Immature natural killer cell (primary cell): ENCODE results near the gene SESN1. TPM values are rescaled to one million over a fixed set of nuclear protein-coding genes. Genes with fewer than 3 reads are reported as not detected.

Experiments
- DNase-seq, 3 donors: peaks; one replicate each; pipeline ENCODE4 v3.0.0; 2022; ENCODE audit warnings: mixed read lengths in 1 of 3
- H3K27ac Mint-ChIP-seq, 6 donors: one replicate each; pipeline ENCODE4 v1.8.0; 2020; ENCODE audit warnings: mixed read lengths in 6 of 6, mild to moderate bottlenecking in 5 of 6, inconsistent platforms in 4 of 6, moderate library complexity in 3 of 6
- H3K27me3 Mint-ChIP-seq, 3 donors: one replicate each; pipeline ENCODE4 v1.8.0; 2020 to 2021; ENCODE audit warnings: low read depth in 3 of 3, mild to moderate bottlenecking in 3 of 3, mixed read lengths in 3 of 3, moderate library complexity in 3 of 3, inconsistent platforms in 1 of 3
- H3K36me3 Mint-ChIP-seq, 3 donors: one replicate each; pipeline ENCODE4 v1.8.0; 2020; ENCODE audit warnings: mixed read lengths in 3 of 3, inconsistent platforms in 2 of 3, mild to moderate bottlenecking in 2 of 3
- H3K4me1 Mint-ChIP-seq, 2 donors: one replicate each; pipeline ENCODE4 v1.8.0; 2020; ENCODE audit warnings: inconsistent platforms in 2 of 2, mild to moderate bottlenecking in 2 of 2, mixed read lengths in 2 of 2, moderate library complexity in 1 of 2
- H3K4me3 Mint-ChIP-seq, 5 donors: one replicate each; pipeline ENCODE4 v1.8.0; 2020; ENCODE audit warnings: mild to moderate bottlenecking in 5 of 5, mixed read lengths in 5 of 5, inconsistent platforms in 3 of 5, moderate library complexity in 3 of 5
- H3K9me3 Mint-ChIP-seq, 6 donors: one replicate each; pipeline ENCODE4 v1.8.0; 2020; ENCODE audit warnings: mild to moderate bottlenecking in 6 of 6, mixed read lengths in 6 of 6, inconsistent platforms in 4 of 6, moderate library complexity in 3 of 6
- polyA plus RNA-seq, 3 donors: library from polyadenylated mRNA; unstranded; fragments of 300-500 nt; fragmentation: Illumina TruSeq; gene quantifications; one replicate each; pipeline ENCODE4 v1.2.3, GENCODE V29; 2021

Gene SESN1
- polyA plus RNA-seq, 3 donors from 2014 or later: 14.9 to 26.4 (median 20.9) TPM

DNA sequence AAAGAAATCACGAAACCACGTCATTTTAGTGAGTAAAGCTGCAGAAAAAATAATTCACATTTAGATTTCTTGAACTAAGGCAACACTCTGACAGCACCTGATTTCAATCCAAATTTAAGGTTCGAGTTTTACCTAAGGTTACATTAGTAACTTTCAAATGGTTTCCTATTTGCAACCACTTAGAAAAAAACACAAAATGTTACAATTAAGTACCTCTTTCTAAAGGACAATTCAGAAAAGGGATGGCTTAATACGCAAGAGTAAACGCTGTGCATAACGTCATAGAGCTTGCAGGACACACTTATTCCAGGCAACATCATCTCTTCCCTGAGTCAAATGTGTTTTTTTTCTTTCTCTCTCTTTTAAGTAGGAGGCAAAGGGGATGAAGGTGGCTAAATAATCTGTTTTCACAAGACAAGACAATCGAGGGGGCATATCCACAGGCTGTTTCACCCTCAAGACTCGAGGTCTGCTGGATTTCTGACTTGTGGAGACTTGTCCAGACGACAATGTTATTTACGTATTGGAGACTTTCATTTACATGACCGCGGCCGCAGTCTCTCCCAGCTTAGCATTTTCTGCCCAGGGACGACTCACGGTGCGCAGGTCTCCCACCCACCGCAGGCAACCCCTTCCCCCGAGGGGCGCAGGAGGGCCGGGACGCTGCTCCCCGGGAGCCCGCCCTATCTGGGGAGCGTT, 86.0 kb downstream of the SESN1 start:
- H3K4me1 Mint-ChIP-seq: peaks cover 56 to 63% of the 10 kb centered on the region in 2 donors
- peak overlapping the region; percentile 91 to 99 (median 98) for H3K4me3 Mint-ChIP-seq
- peak overlapping the region; percentile 90 to 99 (median 96) for H3K27ac Mint-ChIP-seq
- H3K9me3 Mint-ChIP-seq: no peaks in the 10 kb centered on the region
- peaks cover 3 to 5% (median 4%) of the 10 kb centered on the region in 3 donors for H3K27me3 Mint-ChIP-seq
- no peaks in the 10 kb centered on the region for H3K36me3 Mint-ChIP-seq
- DNase-seq: peak; percentile 37 to 47 (median 39)

DNA sequence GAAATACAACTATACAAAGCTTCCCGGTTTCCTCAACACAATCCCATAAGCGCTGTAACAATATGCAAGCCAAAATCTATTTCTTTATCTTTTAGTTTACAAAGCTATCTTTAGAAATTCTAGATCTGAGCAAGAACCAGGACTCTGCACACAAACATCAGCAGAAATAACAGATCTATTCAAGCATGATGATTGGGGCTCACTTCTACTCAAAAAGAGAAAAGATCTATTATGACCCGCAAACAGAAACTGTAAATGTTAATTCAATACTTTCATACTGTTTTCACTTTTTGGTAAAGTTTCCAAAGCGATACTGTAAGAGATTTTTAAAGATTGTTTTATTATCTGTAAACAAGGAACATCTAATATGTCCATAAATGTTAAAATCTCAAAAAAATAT, 86.6 kb downstream of the SESN1 start:
- Mint-ChIP-seq H3K36me3 (no peaks in the 10 kb centered on the region), H3K27ac (peak overlapping the region; percentile 90 to 99 (median 96)), H3K4me1 (peaks cover 60 to 69% of the 10 kb centered on the region in 2 donors), H3K27me3 (peaks cover 3 to 5% (median 4%) of the 10 kb centered on the region in 3 donors), H3K9me3 (no peaks in the 10 kb centered on the region), H3K4me3 (peak overlapping the region; percentile 91 to 99 (median 98))
- no peak for DNase-seq

DNA sequence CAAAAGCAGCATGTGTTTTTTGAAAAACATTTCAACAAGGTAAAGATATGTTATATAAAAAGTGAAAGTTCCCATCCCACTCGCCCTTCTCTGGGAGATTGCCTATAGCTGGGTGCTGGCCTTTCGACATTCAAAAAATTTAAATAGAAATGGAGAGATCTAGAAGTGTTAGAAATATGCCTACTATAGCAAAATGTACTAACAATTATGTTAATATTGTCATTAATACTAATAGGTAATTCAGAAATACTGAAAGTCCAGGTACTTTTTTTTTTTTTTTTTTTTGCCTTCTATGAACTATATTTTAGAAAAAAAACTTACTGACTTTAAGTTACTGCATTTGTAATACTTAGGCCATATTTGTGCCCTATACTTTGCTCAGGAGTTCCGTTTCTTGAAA, 87.1 kb downstream of the SESN1 start:
- Mint-ChIP-seq H3K27me3 (peaks cover 3 to 5% (median 4%) of the 10 kb centered on the region in 3 donors), H3K9me3 (no peaks in the 10 kb centered on the region), H3K4me1 (peaks cover 63 to 75% of the 10 kb centered on the region in 2 donors), H3K4me3 (peak overlapping the region; percentile 91 to 99 (median 98)), H3K27ac (peak overlapping the region; percentile 90 to 99 (median 96)), H3K36me3 (no peaks in the 10 kb centered on the region)
- DNase-seq: no peak

DNA sequence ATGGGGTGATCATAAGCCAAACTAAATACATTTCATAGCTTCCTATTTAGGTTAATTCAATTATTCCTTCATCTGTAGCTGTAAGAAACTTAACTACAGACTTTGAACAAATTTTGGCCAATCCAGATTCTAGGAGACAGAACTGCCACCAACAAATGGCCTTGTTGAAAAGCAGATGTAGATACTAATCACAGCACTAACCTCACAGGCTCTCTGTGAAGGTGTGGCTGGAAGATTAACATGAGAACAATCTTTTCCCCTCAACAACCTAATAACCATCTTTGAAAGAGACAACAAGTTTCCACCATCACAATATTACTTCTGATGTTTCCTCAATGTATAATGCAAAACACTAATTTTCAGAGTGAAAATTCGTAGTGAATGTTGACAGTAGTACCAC, 87.8 kb downstream of the SESN1 start:
- H3K9me3 Mint-ChIP-seq: no peaks in the 10 kb centered on the region
- peaks cover 3 to 5% (median 4%) of the 10 kb centered on the region in 3 donors for H3K27me3 Mint-ChIP-seq
- peak overlapping the region; percentile 90 to 99 (median 96) for H3K27ac Mint-ChIP-seq
- H3K4me3 Mint-ChIP-seq: peak overlapping the region; percentile 91 to 99 (median 98)
- H3K4me1 Mint-ChIP-seq: peaks cover 70 to 82% of the 10 kb centered on the region in 2 donors
- no peaks in the 10 kb centered on the region for H3K36me3 Mint-ChIP-seq
- DNase-seq: no peak

DNA sequence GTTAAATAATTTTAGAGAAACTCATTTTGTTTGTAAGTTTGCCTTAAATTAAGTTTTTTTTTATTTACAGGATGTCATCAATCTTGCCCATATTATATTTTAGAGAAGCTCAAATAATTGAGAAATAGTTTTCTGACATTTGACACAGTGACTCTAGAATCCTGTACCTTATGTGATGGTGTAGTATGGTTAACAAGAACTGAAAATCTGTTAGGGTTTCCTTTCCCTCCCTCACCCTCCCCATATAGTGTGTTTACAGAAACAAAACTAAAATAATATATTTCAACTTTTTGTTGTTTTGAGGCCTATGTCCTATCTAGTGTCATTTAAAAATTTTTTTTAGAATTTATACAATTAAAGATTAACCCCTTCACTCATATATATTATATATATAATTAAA, 91.8 kb downstream of the SESN1 start:
- Mint-ChIP-seq H3K27ac (peak overlapping the region in 5 of 6 donors; percentile 44 to 82 (median 63)), H3K9me3 (no peaks in the 10 kb centered on the region), H3K27me3 (no peaks in the 10 kb centered on the region), H3K4me1 (peaks cover 61 to 74% of the 10 kb centered on the region in 2 donors), H3K4me3 (peak overlapping the region in 4 of 5 donors; percentile 10 to 62 (median 29)), H3K36me3 (peaks cover 0 to 26% (median 13%) of the 10 kb centered on the region in 3 donors)
- DNase-seq: no peak

DNA sequence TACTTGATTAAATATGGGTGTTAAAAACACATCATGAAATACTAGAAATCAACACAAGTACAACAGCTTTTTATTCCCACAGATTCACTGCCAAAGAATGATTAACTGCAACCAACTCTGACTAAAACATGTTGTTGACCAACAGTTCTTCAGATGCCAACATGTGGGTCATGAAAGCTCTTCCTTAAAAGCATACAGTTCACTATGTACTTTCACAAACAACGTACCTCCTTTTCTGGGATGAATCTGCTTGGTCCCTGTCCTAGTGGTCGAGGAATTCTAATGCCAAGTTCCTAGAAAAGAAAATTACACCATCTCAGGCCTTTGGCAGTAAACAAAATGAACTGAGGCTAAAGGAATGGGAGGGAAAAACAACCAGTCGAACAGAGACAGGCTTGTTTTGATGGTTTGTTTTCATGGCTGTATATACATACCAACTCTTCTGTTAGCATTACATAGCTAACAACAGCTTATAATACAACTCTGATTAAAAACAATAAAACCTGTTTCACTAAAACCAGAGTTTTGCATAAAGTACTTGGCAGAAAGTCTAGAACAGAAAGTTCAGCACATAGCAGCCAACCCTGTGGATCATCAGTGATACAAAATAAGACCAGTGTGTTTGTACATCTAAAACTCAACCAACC, 92.5 kb downstream of the SESN1 start:
- no peaks in the 10 kb centered on the region for H3K27me3 Mint-ChIP-seq
- H3K4me1 Mint-ChIP-seq: peaks cover 54 to 74% of the 10 kb centered on the region in 2 donors
- no peak for DNase-seq
- H3K36me3 Mint-ChIP-seq: peaks cover 0 to 33% (median 16%) of the 10 kb centered on the region in 3 donors
- H3K27ac Mint-ChIP-seq: peak overlapping the region in 5 of 6 donors; percentile 59 to 78 (median 71)
- H3K9me3 Mint-ChIP-seq: no peaks in the 10 kb centered on the region
- H3K4me3 Mint-ChIP-seq: peak overlapping the region in 4 of 5 donors; percentile 19 to 30 (median 25)

DNA sequence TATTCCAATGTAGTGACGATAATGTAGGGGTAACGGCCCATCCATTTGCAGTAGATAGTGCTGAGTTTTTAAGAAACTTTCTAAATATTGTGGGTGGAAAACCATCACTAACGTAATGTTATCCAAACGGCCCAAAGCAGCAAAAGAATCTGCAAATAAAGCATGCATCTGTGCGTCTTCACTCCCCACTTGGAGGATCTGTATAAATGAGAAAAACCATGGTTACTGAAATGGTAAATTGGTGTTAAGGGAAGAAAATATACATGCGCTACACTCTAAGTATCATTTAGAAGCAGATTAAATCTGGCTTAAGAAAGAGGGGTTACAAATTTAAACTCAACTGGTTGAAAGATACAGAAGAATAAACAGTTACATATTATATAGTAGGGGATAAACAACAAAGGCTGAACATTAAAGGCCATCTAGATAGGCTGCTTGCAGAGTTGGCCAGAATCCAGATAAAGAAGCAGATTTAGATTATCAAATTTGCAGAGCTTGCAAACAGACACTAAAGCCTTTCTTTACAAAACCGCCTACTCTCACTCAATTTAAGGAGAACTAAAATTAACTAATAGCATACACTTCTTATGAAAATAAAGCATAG, 93.3 kb downstream of the SESN1 start:
- Mint-ChIP-seq H3K4me1 (peaks cover 46 to 67% of the 10 kb centered on the region in 2 donors), H3K9me3 (no peaks in the 10 kb centered on the region), H3K4me3 (peak overlapping the region in 3 of 5 donors; percentile 4 to 30 (median 9)), H3K27me3 (no peaks in the 10 kb centered on the region), H3K27ac (peak overlapping the region in 5 of 6 donors; percentile 21 to 78 (median 71)), H3K36me3 (peaks cover 0 to 38% (median 19%) of the 10 kb centered on the region in 3 donors)
- no peak for DNase-seq

DNA sequence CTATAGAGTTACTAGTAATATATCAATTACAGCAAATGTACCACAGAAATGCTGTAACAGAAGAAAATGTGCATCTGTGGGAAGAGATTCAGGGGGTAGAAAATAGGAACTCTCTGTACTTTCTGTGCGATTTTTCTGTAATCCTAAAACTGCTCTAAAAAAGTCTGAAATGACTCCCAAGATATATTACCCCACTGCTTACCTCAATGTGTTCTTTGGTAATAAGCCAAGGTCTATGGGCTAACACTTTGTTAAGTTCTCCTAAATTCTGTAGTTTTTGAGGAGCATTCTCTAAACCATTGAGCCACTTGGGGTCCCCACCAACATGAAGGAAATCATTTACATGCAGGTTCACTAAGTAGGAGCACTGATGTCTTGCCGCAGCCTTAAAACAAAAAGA, 94.4 kb downstream of the SESN1 start:
- Mint-ChIP-seq H3K4me3 (no peak overlapping the region), H3K36me3 (peaks cover 0 to 45% (median 19%) of the 10 kb centered on the region in 3 donors), H3K9me3 (no peaks in the 10 kb centered on the region), H3K4me1 (peaks cover 39 to 56% of the 10 kb centered on the region in 2 donors), H3K27ac (peak overlapping the region in 1 of 6 donors; percentile 54), H3K27me3 (no peaks in the 10 kb centered on the region)
- no peak for DNase-seq

DNA sequence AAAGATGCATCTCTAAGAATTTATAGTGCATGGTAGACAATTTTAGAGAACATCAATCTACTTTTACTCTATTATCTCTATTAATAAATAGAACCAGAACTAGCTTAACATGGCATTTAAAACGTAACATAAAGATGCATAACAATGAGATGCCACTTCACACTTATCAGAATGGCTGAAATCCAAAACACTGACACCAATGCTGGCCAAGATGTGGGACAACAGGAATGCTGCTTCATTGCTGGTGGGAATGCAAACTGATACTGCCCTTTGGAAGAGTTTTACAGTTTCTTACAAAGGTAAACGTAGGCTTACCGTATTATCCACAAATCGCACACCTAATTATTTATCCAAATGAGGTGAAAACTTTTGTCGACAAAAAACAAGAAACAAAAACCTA, 95.2 kb downstream of the SESN1 start:
- Mint-ChIP-seq H3K4me3 (no peak overlapping the region), H3K27ac (no peak overlapping the region), H3K9me3 (no peaks in the 10 kb centered on the region), H3K36me3 (peaks cover 0 to 47% (median 19%) of the 10 kb centered on the region in 3 donors), H3K27me3 (no peaks in the 10 kb centered on the region), H3K4me1 (peaks cover 30 to 47% of the 10 kb centered on the region in 2 donors)
- DNase-seq: no peak

DNA sequence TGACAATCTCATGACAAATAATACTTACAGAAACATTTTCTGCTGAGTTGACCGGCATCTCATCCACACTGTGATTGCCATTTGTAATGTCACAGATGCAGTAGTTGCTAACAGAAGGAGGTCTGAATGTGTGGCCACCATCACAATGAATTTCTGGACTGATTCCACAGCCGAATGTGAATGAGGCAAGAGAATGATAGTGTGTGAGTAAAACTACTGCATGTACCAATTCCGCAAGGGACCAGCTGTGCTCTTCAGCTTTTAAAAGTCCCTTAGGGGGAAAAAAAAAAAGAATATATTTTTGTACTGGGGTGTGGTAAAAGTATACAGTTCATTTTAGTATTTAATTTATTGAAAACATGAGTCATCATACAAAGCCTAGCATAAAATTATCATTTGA, 96.2 kb downstream of the SESN1 start:
- no peak for DNase-seq

DNA sequence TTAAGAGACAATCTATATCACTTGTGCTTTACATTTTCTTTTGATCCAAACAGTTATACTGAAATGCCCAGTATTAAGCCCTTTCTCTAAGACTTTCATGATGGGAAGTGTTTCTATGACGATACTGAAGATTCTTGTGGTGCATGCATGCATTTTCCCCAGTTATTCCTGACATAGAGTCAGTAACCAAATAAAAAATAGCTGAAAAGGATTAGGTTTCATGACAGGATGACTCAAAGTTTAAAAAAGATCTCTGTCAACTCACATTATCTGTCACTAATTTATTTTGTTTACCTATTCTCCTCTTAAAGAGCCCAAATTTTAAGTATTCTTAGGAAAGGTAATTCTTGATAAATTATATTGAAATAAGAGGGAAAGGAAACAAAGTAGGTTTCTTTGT, 98.4 kb downstream of the SESN1 start:
- no peaks in the 10 kb centered on the region for H3K27me3 Mint-ChIP-seq
- no peak for DNase-seq
- H3K27ac Mint-ChIP-seq: no peak overlapping the region
- peaks cover 7 to 61% (median 32%) of the 10 kb centered on the region in 3 donors for H3K36me3 Mint-ChIP-seq
- H3K4me3 Mint-ChIP-seq: no peak overlapping the region
- peaks cover 1 to 20% of the 10 kb centered on the region in 2 donors for H3K4me1 Mint-ChIP-seq
- no peaks in the 10 kb centered on the region for H3K9me3 Mint-ChIP-seq

More for the DNA sequence above, 96.2 kb downstream of the SESN1 start:
- Mint-ChIP-seq H3K4me3 (no peak overlapping the region), H3K27me3 (no peaks in the 10 kb centered on the region), H3K27ac (no peak overlapping the region), H3K36me3 (peaks cover 0 to 48% (median 19%) of the 10 kb centered on the region in 3 donors), H3K4me1 (peaks cover 21 to 38% of the 10 kb centered on the region in 2 donors), H3K9me3 (no peaks in the 10 kb centered on the region)

DNA sequence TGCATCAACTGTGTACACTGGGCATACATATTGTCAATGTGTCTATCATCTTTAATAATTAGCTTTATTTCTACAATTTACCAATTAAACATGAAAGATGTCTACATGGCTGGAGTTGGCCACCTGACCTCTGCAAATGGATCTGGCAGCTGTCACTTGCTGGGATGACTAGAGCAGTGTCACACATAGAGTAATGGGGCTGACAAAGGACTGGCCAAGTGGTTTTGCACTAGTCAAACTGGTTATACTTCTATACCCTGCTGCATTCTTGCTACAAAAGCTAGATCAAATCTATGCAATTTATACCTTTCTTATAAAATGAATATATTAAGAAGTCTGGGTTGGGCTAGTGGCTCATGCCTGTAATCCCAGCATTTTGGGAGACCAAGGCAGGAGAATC, 99.3 kb downstream of the SESN1 start:
- H3K27me3 Mint-ChIP-seq: no peaks in the 10 kb centered on the region
- H3K9me3 Mint-ChIP-seq: no peaks in the 10 kb centered on the region
- H3K4me3 Mint-ChIP-seq: no peak overlapping the region
- peaks cover 13 to 68% (median 38%) of the 10 kb centered on the region in 3 donors for H3K36me3 Mint-ChIP-seq
- H3K4me1 Mint-ChIP-seq: peaks cover 0 to 22% of the 10 kb centered on the region in 2 donors
- DNase-seq: no peak
- no peak overlapping the region for H3K27ac Mint-ChIP-seq

DNA sequence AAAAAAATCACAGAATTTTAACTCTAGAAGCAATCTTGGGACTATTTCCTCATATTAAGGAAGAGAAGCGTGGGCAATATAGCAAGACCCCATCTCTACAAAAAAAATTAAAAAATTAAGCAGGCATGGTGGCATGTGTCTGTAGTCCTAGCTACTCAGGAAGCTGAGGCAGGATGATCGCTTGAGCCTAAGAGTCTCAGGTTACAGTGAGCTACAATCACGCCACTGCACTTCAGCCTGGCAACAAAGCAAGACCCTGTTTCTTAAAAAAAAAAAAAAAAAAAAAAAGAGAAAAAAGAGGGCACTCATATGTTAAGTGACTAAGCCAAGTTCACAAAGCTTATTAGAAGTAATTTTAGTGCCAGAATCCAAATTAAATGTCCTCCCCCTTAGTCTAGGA, 100.8 kb downstream of the SESN1 start:
- peaks cover 20 to 65% (median 46%) of the 10 kb centered on the region in 3 donors for H3K36me3 Mint-ChIP-seq
- no peak overlapping the region for H3K27ac Mint-ChIP-seq
- H3K4me3 Mint-ChIP-seq: no peak overlapping the region
- H3K4me1 Mint-ChIP-seq: peaks cover 0 to 28% of the 10 kb centered on the region in 2 donors
- no peak for DNase-seq
- H3K9me3 Mint-ChIP-seq: no peaks in the 10 kb centered on the region
- H3K27me3 Mint-ChIP-seq: no peaks in the 10 kb centered on the region

DNA sequence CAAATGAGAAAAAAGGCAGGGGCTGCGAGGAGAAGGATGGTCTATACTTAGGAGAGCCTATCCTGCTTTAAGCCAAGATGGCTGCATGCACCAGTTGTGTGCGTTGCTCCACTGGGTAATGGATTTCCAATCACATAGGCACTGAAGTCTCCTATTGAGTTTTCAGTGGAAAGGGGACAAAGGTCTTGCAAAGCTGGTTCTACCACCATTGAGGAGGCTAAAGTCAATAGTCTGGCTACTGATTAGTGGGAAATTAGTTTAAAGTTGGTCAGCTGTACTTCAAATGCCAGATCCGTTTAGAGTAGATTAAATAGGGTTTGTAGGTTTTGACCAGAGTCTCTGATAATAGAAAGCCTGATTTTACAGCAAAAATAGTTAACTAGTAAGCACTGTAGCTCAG, 104.9 kb downstream of the SESN1 start:
- Mint-ChIP-seq H3K27me3 (no peaks in the 10 kb centered on the region), H3K9me3 (no peaks in the 10 kb centered on the region), H3K36me3 (peaks cover 36 to 65% (median 56%) of the 10 kb centered on the region in 3 donors), H3K4me1 (peaks cover 6 to 16% of the 10 kb centered on the region in 2 donors), H3K27ac (peak overlapping the region in 1 of 6 donors; percentile 41), H3K4me3 (no peak overlapping the region)
- no peak for DNase-seq
